ENCODE data around the gene C3orf20.

- no peak for TF ChIP-seq SUZ12 (IDR thresholded peaks at IDR 0.05)
- TF ChIP-seq PKNOX1 (IDR thresholded peaks at IDR 0.05): no peak
- no peak for TF ChIP-seq NFRKB (IDR thresholded peaks at IDR 0.05)
- no peak for TF ChIP-seq HDGF (IDR thresholded peaks at IDR 0.05; ENCODE audit: borderline replicate concordance)
- TF ChIP-seq SP1 (IDR thresholded peaks at IDR 0.05): no peak
- TF ChIP-seq ELF4 (IDR thresholded peaks at IDR 0.05): no peak
- TF ChIP-seq BHLHE40 (IDR thresholded peaks at IDR 0.05; ENCODE audit: borderline replicate concordance): no peak
- no peak for TF ChIP-seq L3MBTL2 (conservative IDR thresholded peaks at IDR 0.05)
- TF ChIP-seq FOXM1 (IDR thresholded peaks at IDR 0.05; ENCODE audit: borderline replicate concordance): no peak
Measured at GRCh38 chr3:14788644-14789043, 113.7 kb downstream of the C3orf20 start.
